Fibroblast of lung (primary cell): ENCODE results near the gene SUPT3H.

Experiments used
- CTCF ChIP-seq, 2 donors: IDR thresholded peaks in 1 of 2; conservative IDR thresholded peaks in 1 of 2; 1 replicate in 1 of 2; 2 replicates in 1 of 2; pipeline ENCODE4 v1.5.1; 2011 to 2012; ENCODE audit warnings: low read length in 2 of 2, control low read depth in 1 of 2, inconsistent platforms in 1 of 2, low read depth in 1 of 2, mild to moderate bottlenecking in 1 of 2
- EZH2 ChIP-seq: IDR thresholded peaks from 2 replicates; pipeline ENCODE4 v1.5.1; 2012; ENCODE audit warnings: low read length, control low read depth, mild to moderate bottlenecking; ENCODE audit errors: missing control alignments

- TF ChIP-seq CTCF (conservative IDR thresholded peaks at IDR 0.05 in 1 of 2, IDR thresholded peaks at IDR 0.05 in 1 of 2; ENCODE audit: low read depth in 1 of 2, low read length in 2 of 2): no peak
- no peak for TF ChIP-seq EZH2
Observed at GRCh38 chr6:45002390-45003105, 375.2 kb downstream of the SUPT3H start.
